Ascending aorta (tissue), 2 donors: ENCODE data around the gene CDK19. TPM values are rescaled to one million over a fixed set of nuclear protein-coding genes. Genes with fewer than 3 reads are reported as not detected.

ENCODE experiments used
- DNase-seq, 2 donors: peaks; one replicate each; pipeline ENCODE4 v3.0.0-alpha.2; 2019; ENCODE audit warnings: low spot score in 2 of 2
- H3K27ac ChIP-seq, 2 donors: fragments of 200-600 bp; sonication (generic); one replicate each; pipeline ENCODE4 v1.5.1; 2016 to 2017; ENCODE audit warnings: mild to moderate bottlenecking in 1 of 2
- H3K27me3 ChIP-seq: fragments of 200-600 bp; sonication (generic); one replicate; pipeline ENCODE4 v1.5.1; 2017
- H3K36me3 ChIP-seq, 2 donors: fragments of 200-600 bp; sonication (generic); one replicate each; pipeline ENCODE4 v1.5.1; 2016
- H3K4me1 ChIP-seq, 2 donors: fragments of 200-600 bp; sonication (generic); one replicate each; pipeline ENCODE4 v1.5.1; 2016 to 2017; ENCODE audit warnings: mild to moderate bottlenecking in 1 of 2
- H3K4me3 ChIP-seq, 2 donors: fragments of 200-600 bp; sonication (generic); one replicate each; pipeline ENCODE4 v1.5.1; 2016 to 2017; ENCODE audit warnings: mild to moderate bottlenecking in 1 of 2
- H3K9me3 ChIP-seq, 2 donors: fragments of 200-600 bp; sonication (generic); one replicate each; pipeline ENCODE4 v1.5.1; 2016
- intact Hi-C: fragments of 100-400 bp; cut with DNase I; formaldehyde crosslinking; loops from one replicate; pipeline ENCODE4 v1.15.1; 2023
- total RNA-seq: library from RNA; depleted of rRNA; stranded (reverse); fragments of >200 nt; gene quantifications from one replicate; pipeline ENCODE4 v1.1.0, GENCODE V29; 2016
- TF ChIP-seq, protein P1 (sequence below), 3 experiments: fragments of 200-600 bp in 2 of 3; fragments of 450-650 bp in 1 of 3; sonication (generic) in 2 of 3; IDR thresholded peaks; one replicate each; pipeline ENCODE4 v1.5.1; 2016 to 2019; ENCODE audit warnings: antibody characterized with exemption in 3 of 3, mild to moderate bottlenecking in 1 of 3, moderate library complexity in 1 of 3

The CDK19 gene
- total RNA-seq, 1 donor from 2014 or later = 5.2 TPM

DNA sequence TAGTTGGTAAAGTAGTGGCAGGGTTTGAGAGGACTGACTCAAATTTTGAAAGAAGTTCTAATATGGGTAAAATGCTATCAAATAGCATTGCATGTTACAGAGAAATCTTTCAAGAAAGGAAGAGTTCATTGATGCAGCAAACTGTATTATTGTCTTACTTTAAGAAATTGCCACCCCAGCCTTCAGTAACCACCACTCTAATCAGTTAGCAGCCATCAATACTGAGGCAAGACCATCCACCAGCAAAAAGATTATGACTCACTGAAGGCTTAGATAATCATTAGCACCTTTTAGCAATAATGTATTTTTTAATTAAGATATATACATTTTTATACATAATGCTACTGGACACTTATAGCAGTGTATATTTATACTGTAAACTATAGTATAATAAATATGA is 138.9 kb downstream of the CDK19 start:
- H3K27me3 ChIP-seq = no peaks in the 10 kb centered on the region
- intact Hi-C loops = no loop called here
- no peaks in the 10 kb centered on the region for H3K36me3 ChIP-seq
- TF ChIP-seq, protein P1, sequence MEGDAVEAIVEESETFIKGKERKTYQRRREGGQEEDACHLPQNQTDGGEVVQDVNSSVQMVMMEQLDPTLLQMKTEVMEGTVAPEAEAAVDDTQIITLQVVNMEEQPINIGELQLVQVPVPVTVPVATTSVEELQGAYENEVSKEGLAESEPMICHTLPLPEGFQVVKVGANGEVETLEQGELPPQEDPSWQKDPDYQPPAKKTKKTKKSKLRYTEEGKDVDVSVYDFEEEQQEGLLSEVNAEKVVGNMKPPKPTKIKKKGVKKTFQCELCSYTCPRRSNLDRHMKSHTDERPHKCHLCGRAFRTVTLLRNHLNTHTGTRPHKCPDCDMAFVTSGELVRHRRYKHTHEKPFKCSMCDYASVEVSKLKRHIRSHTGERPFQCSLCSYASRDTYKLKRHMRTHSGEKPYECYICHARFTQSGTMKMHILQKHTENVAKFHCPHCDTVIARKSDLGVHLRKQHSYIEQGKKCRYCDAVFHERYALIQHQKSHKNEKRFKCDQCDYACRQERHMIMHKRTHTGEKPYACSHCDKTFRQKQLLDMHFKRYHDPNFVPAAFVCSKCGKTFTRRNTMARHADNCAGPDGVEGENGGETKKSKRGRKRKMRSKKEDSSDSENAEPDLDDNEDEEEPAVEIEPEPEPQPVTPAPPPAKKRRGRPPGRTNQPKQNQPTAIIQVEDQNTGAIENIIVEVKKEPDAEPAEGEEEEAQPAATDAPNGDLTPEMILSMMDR (IDR thresholded peaks at IDR 0.05) = no peak
- H3K4me3 ChIP-seq = no peak overlapping the region
- H3K4me1 ChIP-seq = no peaks in the 10 kb centered on the region
- no peak overlapping the region for H3K27ac ChIP-seq
- no peak for DNase-seq
- H3K9me3 ChIP-seq = no peaks in the 10 kb centered on the region

- intact Hi-C loops = no loop called here
- TF ChIP-seq, protein P1 (IDR thresholded peaks at IDR 0.05) = no peak
Observed at GRCh38 chr6:110674096-110674495, 141.2 kb downstream of the CDK19 start.

GRCh38 chr6:110672122-110672521 is 143.1 kb downstream of the CDK19 start:
- TF ChIP-seq, protein P1 (IDR thresholded peaks at IDR 0.05) = no peak
- H3K4me3 ChIP-seq = no peak overlapping the region
- intact Hi-C loops = no loop called here
- no peaks in the 10 kb centered on the region for H3K4me1 ChIP-seq
- no peaks in the 10 kb centered on the region for H3K27me3 ChIP-seq
- no peak for DNase-seq
- H3K27ac ChIP-seq = no peak overlapping the region
- H3K9me3 ChIP-seq = no peaks in the 10 kb centered on the region
- H3K36me3 ChIP-seq = no peaks in the 10 kb centered on the region

More at GRCh38 chr6:110674096-110674495, 141.2 kb downstream of the CDK19 start:
- Histone ChIP-seq H3K27ac (no peak overlapping the region), H3K36me3 (no peaks in the 10 kb centered on the region), H3K4me1 (no peaks in the 10 kb centered on the region), H3K4me3 (no peak overlapping the region), H3K9me3 (no peaks in the 10 kb centered on the region), H3K27me3 (no peaks in the 10 kb centered on the region)
- no peak for DNase-seq

DNA sequence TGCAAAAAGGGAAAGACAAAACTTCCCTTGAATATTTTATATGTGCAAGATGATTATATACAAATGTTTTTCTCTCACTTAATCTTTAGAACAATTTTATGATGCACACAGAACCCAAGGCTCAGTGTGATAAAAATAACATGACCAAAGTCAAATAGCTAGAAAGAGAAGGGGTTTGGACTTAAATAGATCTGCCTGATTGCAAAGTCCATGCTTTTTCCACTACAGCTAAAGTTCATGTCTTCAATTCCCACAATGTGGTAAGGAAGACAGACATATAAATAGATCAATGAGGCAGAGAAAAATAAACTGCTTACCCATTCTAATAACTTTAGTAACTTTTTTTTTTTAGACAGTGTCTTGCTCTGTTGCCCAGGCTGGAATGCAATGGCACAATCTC is 143.8 kb downstream of the CDK19 start:
- no peaks in the 10 kb centered on the region for H3K36me3 ChIP-seq
- TF ChIP-seq, protein P1 (IDR thresholded peaks at IDR 0.05) = no peak
- no peak for DNase-seq
- no peaks in the 10 kb centered on the region for H3K4me1 ChIP-seq
- H3K9me3 ChIP-seq = no peaks in the 10 kb centered on the region
- H3K4me3 ChIP-seq = no peak overlapping the region
- H3K27me3 ChIP-seq = no peaks in the 10 kb centered on the region
- intact Hi-C loops = no loop called here
- H3K27ac ChIP-seq = no peak overlapping the region

GRCh38 chr6:110665600-110665999 is 149.7 kb downstream of the CDK19 start:
- no peaks in the 10 kb centered on the region for H3K9me3 ChIP-seq
- no peak overlapping the region for H3K27ac ChIP-seq
- TF ChIP-seq, protein P1 (IDR thresholded peaks at IDR 0.05) = no peak
- H3K4me3 ChIP-seq = no peak overlapping the region
- no peak for DNase-seq
- intact Hi-C loops = no loop called here
- no peaks in the 10 kb centered on the region for H3K27me3 ChIP-seq
- no peaks in the 10 kb centered on the region for H3K36me3 ChIP-seq
- H3K4me1 ChIP-seq = peaks cover 0 to 5% of the 10 kb centered on the region in 2 donors

- H3K4me3 ChIP-seq = no peak overlapping the region
- no peak overlapping the region for H3K27ac ChIP-seq
- DNase-seq = no peak
- intact Hi-C loops = no loop called here
- peaks cover 0 to 5% of the 10 kb centered on the region in 2 donors for H3K4me1 ChIP-seq
- no peaks in the 10 kb centered on the region for H3K9me3 ChIP-seq
- H3K27me3 ChIP-seq = no peaks in the 10 kb centered on the region
- no peaks in the 10 kb centered on the region for H3K36me3 ChIP-seq
- TF ChIP-seq, protein P1 (IDR thresholded peaks at IDR 0.05) = no peak
Observed at GRCh38 chr6:110664933-110665332, 150.3 kb downstream of the CDK19 start.
